ENCODE measurements around the gene YIPF6.
"Not testable (repeated sequence)": the region's sequence is repeated elsewhere in the genome, so short reads cannot be mapped to it uniquely, and the experiment has no call there.

The YIPF6 gene

DNA sequence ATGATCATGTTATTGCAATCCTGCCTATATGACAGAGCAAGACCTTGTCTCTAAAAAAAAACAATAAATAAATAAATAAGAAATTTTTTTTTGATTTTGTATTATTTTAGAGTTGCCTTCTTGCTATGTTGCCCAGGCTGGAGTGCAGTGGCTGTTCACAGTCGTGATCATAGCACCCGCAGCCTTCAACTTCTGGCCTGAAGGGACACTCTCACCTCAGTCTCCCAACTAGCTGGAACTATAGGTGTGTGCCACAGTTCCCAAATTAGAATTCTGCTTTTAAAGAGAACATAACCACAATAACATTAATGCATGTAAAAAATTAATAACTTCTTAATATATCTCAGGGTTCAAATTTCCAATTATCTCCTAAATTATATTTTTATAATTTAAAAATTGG lies 7.8 kb downstream of the YIPF6 start:
- DNase-seq (ENCODE audit: low read depth, low spot score) = no peak

DNA sequence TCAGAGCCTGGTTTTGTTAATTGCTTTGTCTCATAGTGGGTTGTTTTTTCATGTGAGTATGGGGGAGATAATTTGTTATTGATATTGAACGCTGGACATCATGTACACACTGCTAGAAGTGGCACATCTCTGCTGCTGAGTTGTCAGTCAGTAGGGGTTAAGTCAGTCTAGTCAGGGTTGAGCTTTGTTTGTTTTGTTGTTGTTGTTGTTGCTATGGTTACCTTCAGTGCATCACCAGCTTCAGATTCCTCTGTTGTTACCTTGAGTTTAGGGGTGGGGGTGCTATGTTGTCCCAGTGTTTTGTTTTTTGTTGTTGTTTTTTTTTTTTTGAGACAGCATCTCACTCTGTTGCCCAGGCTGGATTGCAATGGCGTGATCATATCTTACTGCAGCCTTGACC lies 9.9 kb downstream of the YIPF6 start:
- DNase-seq (ENCODE audit: low read depth, low spot score) = peak; percentile 15

DNA sequence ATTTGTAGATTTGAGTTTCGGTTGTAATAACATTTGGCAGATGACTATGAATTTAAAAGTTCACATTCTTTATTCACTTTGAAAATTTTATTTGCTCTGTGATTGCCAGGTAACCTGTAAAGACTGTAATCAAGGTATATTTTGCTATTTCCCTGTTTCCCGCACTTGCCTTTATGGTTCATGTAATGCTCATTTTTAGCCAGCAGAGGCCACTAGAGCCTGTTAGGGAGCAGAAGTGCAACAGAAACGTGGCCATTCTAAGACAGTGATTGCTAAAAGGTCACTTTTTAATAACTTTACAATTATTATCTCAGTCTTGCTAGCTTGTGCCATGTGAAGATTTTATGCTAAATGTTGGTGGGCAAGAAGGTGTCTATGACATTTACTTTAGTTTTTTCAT lies 12.4 kb downstream of the YIPF6 start:
- no peak for DNase-seq (ENCODE audit: low read depth, low spot score)

DNA sequence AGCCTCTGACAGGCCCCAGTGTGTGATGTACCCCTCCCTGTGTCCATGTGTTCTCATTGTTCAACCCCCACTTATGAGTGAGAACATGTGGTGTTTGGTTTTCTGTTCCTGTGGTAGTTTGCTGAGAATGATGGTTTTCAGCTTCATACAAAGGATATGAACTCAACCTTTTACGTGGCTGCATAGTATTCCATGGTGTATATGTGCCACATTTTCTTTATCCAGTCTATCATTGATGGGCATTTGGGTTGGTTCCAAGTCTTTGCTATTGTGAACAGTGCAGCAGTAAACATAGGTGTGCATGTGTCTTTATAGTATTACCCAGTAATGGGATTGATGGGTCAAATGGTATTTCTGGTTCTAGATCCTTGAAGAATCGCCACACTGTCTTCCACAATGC lies 25.8 kb downstream of the YIPF6 start:
- not testable (repeated sequence) for DNase-seq (ENCODE audit: low read depth, low spot score)

DNA sequence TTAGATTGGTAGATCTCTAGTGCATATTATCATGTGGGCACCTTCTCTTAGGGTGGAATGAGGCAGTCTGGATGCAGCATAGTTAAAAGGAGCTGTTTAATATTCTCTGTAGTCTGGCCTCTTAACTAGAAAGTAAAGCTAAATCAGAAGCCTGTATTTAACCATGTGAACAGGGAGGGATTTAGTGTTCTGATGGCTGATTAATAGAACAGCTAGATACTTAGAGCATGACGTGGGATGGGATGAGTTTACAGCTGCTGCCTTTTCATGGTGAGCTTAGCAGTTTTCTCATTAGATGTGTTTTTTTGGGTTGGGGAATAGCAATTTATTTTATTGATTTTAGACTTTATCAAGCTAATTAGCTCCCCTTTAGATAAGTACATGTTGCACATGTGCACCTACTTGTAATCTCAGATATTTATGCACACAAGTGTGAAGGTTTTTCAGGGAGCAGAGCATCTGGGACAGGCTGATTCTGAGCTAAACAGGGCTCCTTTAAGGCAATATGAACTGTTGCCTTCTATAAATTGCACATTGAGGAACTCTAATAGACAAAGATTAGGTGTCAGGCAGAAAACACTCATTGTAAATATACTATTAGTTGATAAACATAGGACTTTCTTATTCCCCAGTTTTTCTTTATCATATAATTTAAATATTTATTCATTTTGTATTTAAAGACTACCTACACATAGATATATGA lies 34.1 kb downstream of the YIPF6 start:
- no peak for DNase-seq (ENCODE audit: low read depth, low spot score)

DNA sequence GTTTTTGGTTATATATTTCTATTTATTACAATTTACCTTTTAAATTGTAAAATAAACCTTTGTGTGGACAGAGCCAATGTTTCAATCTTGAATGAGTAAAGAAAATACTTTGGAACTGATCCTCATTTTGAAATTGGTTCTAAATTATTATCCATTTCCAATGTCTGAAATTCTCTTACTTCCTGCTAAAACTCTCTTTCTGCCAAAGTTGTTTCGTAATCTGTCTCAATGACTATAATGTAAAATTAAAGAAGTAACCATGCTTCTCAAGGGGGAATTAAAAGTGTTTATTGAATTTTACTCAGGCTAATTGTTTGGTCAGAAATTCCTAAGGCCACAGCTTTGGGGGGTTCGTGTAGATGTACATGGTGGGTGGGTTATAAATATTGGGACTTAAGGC lies 34.8 kb downstream of the YIPF6 start:
- no peak for DNase-seq (ENCODE audit: low read depth, low spot score)

DNA sequence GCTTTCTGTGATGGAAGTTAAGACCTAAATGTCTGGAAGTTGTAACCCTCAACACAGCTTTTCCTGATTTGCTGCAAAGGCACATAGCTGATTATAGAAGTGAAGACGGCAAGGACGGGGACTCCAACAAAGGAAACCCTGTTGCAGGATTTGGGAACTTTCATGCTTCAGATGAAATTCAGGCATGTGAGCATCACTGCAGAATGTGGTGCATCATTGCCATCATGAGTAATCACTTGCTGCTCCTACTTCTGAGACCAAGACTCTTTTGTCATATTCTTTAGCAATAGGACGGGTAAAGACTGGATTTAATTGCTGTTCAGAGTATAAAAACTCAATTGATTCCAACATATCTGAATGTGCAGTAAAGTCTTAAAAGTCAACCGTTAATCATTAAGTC lies 35.8 kb downstream of the YIPF6 start:
- no peak for DNase-seq (ENCODE audit: low read depth, low spot score)

DNA sequence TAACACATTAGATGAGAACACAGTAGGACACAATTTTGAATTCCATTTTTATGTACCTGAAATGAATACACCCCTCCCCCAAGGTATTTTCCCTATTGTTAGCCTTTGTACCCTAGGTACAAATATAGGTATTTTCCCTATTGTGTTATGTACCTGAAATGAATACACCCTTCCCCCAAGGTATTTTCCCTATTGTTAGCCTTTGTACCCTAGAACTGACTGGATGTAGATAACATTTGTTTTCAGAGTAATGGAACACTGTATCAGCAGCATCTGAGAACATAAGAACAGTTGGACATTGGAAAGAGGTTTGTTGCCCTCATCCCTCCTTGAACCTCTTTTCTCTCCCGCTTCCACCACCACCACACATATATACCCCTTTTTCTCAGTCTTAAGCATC lies 37.6 kb downstream of the YIPF6 start:
- DNase-seq (ENCODE audit: low read depth, low spot score) = no peak

DNA sequence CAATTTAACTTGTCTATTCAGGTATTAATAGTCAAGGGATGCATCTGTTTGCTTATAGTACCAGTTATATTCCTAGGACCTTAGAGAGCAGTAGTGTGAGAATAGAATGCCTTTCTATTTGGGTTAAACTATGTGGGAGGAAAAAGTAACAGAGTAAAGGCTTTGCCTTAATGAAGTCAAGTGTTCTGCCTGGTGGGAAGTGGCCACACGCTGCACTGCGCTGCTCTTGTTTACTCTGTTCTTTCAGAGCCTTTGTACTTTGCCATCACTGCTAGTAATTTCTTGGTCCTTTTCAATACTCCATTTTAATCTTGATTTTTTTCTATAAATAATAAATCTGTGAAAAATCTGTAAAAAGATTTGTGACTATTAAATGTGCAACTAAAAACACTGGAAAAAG lies 38.0 kb downstream of the YIPF6 start:
- DNase-seq (ENCODE audit: low read depth, low spot score) = no peak

DNA sequence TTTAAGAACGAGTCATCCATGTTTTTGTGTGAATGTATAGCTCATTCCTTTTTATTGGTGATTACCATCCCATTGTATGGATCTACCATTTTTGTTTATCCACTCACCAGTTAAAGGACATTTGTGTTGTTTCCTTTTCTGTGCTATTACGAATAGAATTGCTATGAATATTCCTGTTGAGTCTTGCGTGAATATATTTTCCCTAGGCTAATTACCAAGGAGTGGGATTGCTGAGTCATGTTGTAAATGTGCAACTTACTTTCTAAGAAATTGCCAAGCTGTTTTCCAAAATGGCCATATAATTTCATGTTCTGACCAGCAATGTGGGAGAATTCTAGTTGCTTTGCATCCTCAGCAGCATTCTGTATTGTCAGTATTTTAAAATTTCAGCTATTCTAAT lies 51.3 kb downstream of the YIPF6 start:
- no peak for DNase-seq (ENCODE audit: low read depth, low spot score)

DNA sequence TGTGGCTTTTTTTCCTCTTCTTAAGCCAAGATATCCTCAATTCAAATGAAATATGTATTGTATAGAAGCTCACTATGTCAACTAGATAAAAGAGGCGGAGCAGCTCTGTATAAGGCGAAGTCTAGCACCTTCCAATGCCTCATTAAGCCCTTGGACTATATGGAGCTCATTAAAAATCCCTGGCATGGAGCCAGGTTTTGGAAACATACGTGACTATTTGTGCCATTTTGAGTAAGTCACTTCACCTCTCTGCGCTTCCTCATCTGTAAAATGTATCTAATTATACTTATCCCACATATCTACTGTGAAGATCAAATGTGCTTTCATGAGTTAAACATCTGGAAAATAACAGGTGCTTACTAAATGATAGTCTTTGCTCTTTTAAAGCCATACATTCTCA lies 57.2 kb downstream of the YIPF6 start:
- DNase-seq (ENCODE audit: low read depth, low spot score) = no peak

DNA sequence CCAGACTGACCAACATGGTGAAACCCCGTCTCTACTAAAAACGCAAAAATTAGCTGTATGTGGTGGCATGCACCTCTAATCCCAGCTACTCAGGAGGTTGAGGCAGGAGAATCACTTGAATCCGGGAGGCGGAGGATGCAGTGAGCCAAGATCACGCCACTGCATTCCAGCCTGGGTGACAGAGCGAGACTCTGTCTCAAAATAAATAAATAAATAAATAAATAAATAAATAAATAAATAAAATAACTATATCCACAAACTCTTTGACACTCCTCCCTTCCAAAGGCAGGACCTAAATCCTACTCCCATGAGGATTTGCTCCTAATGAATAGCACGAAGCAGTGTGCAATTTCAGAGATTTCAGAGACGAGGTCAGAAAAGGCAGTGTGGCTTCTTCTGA lies 58.3 kb downstream of the YIPF6 start:
- not testable (repeated sequence) for DNase-seq (ENCODE audit: low read depth, low spot score)

DNA sequence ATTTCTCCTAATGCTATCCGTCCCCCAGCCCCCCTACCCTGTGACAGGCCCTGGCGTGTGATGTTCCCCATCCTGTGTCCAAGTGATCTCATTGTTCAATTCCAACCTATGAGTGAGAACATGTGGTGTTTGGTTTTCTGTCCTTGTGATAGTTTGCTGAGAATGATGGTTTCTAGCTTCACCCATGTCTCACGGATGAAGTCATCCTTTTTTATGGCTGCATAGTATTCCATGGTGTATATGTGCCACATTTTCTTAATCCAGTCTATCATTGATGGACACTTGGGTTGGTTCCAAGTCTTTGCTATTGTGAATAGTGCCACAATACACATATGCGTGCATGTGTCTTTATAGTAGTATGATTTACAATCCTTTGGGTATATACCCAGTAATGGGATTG lies 61.1 kb downstream of the YIPF6 start:
- DNase-seq (ENCODE audit: low read depth, low spot score) = not testable (repeated sequence)

DNA sequence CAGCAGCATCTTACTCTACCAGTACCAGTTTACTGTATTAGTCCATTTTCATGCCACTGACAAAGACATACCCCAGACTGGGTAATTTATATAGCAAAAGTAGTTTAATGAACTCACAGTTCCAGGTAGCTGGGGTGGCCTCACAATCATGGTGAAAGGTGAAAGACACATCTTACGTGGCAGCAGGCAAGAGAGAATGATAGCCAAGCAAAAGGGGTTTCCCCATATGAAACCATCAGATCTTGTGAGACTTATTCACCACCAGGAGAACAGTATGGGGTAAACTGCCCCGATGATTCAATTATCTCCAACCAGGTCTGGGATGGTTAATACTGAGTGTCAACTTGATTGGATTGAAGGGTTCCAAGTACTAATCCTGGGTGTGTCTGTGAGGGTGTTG lies 69.3 kb downstream of the YIPF6 start:
- DNase-seq (ENCODE audit: low read depth, low spot score) = no peak

DNA sequence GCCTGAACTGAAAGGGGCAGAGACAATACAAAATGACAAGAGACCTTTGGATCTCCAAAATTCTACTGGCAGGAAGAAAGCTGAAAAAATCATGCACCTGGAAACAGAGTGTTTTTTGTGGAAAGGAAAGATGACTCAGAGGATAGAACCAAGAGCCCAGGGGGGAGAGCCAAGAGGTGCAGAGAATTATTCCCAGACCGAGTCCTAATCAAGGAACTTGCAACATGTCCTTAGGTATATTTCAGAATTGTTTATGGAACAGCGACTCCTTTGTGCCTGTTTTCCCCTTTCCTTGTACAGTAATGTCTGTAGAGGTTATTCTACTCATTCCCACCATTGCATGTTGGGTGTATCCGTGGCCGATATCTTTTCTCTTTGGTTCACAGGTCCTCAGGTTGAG lies 71.7 kb downstream of the YIPF6 start:
- no peak for DNase-seq (ENCODE audit: low read depth, low spot score)

DNA sequence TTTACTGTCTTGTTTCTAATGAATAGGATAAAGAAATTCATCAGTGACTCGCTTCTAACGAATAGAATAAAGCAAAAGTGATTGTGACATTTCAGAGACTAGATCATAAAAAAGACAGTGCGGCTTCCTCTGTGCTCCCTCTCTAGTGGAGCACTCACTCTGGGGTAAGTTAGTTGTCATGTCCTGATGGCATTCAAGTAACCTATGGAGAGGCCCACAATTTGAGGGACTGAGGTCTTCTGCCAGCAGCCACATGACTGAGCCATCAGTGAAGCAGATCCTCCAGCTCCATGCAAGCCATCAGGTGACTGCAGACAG lies 72.4 kb downstream of the YIPF6 start:
- no peak for DNase-seq (ENCODE audit: low read depth, low spot score)

DNA sequence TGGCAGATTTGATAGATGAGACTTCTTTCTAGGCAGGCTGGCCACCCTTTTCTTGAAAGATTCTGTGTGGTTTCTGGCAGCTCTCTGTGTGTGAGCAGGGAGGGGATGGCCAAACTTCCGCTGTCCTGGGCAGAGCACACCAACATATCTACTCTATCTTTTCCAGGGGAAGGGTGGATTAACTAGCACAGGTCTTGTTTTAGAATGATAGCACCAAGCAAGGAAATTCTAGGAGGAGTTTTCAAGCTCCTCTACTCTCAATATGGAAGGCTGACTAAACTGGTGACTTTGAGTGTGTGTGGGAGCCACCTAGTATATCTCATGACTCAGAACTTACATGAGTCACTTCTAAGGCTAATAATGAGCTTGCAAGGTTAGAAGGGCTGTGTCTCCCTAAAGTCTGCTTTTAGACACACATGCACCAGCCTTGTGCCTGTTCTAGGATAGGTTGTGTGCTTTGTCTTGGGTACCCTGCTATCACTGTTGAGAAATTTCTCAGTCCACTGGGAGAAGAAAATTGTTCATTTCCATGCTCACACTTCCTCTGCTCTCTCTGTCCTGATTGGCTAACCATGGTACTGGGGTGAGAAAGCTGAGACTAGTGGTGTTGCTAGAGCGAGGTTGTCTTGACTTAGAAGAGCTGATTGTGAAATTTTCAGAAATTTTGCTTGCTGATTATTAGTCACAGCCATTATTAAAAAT lies 72.9 kb downstream of the YIPF6 start:
- DNase-seq (ENCODE audit: low read depth, low spot score) = no peak

DNA sequence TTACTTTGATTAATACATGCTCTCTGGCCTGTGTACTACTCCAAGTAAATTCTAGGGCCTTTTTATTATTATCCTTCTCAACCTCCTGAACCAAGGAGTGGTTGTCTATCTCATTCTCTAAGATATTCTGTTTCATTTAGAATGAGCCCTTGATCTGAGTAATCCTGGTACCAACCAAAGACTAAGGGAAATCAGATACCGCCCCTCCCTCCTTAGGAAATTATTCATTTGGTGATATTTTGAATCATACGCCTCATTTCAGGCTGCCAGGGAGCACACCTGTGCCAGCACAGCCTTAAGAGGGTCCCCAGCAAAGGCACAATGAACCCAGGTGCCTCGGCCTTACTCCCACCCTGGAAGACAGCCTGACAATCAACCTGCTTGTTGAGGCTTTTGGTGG lies 75.4 kb downstream of the YIPF6 start:
- DNase-seq (ENCODE audit: low read depth, low spot score) = no peak

DNA sequence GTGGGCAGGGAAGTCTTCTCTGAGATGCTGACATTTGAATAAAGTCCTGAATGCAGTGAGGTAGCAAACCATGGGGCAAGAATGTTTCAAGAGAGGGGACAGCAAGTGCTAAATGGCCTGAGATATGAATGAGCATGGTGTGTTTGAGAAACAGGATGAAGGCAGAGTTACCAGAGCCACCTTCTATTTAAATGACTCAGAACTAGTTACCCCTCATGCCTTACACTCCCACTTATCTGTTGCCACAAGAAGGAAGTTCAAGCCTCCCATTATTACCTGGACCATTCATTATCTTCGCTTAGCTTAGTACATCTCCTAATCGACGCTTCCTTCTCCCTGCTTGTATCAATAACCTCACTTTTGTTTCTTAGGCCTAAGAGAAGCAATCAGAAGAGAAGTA lies 81.0 kb downstream of the YIPF6 start:
- DNase-seq (ENCODE audit: low read depth, low spot score) = no peak

DNA sequence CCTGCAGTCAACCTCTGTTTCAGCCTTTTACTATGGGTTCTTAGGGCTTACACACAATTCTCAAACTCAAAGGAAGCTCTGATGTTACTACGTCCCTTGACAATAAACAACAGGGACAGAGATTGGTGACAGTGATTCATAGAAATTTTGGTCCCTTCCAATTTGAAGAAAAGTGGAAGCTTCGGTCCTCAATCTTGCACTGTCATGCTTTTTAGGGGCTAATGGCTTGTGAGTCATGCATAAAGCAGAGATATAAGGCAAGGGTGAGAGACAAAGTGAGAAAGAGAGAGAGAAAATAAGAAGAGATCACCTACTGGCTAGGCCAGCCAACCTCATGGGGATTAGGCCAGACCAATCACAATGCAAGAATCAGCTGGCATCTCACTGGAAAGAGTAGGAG lies 85.4 kb downstream of the YIPF6 start:
- DNase-seq (ENCODE audit: low read depth, low spot score) = no peak
